Left forelimb (tissue), 1 donor: ENCODE measurements around the gene MFSD11.
"Not testable (repeated sequence)": the region's sequence is repeated elsewhere in the genome, so short reads cannot be mapped to it uniquely, and the experiment has no call there.

Experiments
- DNase-seq: peaks from one replicate; pipeline ENCODE4 v3.0.0-alpha.2; 2018; ENCODE audit warnings: low spot score

Gene MFSD11

GRCh38 chr17:76709077-76709950 is 28.6 kb upstream of the MFSD11 start:
- peak; percentile 74 for DNase-seq

DNA sequence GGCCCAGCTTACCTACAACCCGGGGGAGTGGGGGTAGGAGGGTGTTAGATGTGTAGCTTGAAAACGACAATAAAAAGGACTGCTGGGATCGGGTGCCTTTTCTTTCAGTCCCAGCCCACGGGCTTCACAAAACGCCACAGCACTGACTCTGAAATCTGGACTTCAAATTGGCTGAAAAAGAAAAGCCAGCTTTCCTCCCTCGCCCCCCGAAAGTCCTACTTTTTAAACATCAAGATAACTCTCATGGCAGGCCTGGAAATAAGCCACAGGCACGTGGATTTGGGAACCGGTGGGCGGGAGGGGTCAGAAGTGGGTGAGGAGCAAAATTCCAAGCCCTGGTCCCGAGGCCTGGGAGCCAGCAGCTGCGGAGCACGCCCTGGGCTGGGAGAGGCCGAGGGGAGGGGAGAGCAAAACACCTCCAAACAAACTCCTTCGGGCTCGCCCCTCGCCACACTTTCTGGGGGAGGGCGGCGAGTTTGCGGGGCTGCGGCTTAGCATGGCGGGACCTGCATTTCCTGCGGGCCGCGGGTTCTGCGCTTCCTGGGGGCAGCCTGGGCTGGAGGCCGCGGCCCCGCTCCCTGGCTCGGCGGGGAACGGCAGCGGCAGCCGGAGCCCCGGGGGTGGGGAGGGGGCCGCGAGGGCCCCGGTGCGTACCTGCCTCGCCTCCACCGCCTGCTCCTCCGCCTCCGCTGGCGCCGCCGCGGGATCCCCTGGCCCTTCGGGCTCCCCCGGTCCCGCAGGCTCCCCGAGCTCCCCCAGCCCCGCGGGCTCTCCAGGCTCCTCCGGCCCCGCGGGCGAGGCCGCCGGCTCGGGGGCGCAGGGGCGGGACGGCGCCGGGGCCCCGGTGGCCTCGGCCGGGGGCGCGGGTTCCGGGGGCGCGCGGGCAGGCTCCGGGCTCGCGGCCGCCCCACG is 27.7 kb upstream of the MFSD11 start:
- DNase-seq: not testable (repeated sequence)

- DNase-seq: peak; percentile 88
These were observed 26.9 kb upstream of the MFSD11 start, which contains the start of gene MXRA7 for GRCh38 chr17:76710863-76711611. TSS of gene MXRA7 (minus strand) at chr17:76710965. CDS start at chr17:76710946, 19 bp downstream.

DNA sequence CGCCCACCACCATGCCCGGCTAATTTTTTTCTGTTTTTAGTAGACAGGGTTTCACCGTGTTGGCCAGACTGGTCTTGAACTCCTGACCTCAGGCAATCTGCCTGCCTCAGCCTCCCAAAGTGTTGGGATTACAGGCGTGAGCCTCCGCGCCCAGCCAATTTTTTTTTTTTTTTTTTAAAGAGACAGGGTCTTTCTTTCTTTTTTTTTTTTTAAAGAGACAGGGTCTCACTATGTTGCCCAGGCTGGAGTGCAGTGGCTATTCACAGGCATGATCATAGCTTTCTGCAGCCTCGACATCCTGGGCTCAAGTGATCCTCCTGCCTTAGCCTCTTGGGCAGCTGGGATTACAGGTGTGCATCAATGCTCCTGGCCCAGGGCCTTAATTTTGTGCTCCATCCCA is 25.6 kb upstream of the MFSD11 start:
- not testable (repeated sequence) for DNase-seq

DNA sequence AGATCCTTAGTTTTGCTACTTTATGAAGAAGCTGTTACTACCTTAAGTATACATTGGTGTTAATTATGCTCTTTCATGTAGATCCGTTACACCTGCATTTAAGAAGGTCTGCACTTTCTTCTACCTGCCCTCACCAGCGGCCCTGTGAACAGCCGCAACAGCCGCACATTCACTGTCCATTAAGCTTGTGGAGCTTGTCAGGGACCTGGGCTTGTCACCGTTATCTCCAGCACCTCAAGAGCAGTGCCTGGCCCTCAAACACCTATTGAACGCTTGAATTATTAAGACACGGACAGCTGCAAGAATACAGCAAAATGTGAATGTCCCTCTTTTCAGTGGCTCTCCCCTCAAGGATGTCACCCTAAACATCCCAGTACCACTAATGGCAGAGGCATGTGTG is 24.2 kb upstream of the MFSD11 start:
- no peak for DNase-seq

DNA sequence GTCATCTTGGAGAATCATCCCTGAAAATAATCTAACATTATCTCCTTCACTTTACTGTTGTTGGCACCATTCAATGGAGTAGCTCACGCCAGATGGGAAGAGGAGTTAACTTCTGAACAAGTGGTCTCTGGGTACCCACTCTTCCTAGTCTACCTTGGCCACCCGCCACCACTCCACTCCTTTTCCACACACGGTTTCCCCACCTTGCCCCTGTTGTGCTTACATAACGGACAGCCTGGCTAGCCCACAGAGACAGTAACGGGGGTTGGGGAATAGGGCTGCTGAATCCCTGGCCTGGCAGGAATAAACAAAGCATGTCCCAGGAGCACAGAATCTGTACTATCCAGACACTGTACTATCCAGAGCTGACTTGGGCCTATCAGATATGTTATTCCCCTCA is 23.6 kb upstream of the MFSD11 start:
- DNase-seq: no peak

GRCh38 chr17:76714822-76715495 is 23.0 kb upstream of the MFSD11 start:
- DNase-seq: no peak

DNA sequence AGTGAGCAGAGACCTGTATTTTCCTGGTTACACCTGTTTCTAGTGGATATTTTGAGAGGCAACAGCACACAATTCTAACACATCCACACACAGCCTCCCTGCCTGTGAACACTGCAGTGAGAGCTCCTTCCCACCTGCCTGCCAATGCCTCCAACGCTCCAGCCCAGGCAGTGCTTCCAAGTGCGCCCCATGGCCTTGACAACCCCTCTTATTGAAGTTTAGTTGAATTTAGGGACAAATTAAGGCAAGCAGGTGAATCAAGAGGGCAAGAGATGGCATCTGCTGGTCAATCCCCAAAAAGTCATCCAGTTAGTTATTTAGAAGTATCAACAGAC is 22.5 kb upstream of the MFSD11 start:
- no peak for DNase-seq

DNA sequence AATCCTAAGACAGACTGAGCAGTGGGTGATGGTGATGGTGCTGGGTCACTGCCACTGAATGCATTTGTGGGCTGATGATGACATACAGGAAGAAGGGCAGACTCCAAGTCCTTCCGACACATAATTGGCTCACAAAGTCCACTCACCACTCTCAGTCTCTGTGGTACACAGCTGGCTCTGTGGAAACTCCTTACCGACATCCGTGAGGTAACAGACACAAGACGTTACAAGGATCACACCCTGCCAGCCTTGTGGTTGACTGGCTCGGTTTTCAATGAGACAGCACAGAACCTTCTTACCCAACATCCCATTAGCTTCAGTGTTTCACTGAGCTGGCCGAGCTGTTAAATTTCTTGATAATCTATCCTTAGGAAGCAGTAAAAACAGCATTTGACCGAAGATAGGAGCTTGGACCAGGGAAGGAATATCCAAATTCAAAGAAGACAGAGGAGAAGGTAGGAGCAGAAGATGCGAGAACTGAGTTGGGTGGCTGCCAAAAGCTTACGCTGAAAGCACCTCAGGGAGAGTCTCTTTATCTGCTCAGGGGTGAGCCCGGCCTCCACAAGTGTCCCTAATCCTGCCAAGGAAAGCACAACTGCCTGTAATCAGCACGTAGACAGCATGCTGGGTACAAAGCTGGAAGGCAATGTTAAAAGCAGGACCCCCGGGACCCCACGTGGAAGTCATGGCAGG is 21.6 kb upstream of the MFSD11 start:
- no peak for DNase-seq

- DNase-seq: no peak
These were observed 21.1 kb upstream of the MFSD11 start for GRCh38 chr17:76716839-76717215.

GRCh38 chr17:76718516-76718915 is 19.4 kb upstream of the MFSD11 start:
- DNase-seq: no peak

- no peak for DNase-seq
These were observed 17.7 kb upstream of the MFSD11 start for GRCh38 chr17:76720211-76720610.

DNA sequence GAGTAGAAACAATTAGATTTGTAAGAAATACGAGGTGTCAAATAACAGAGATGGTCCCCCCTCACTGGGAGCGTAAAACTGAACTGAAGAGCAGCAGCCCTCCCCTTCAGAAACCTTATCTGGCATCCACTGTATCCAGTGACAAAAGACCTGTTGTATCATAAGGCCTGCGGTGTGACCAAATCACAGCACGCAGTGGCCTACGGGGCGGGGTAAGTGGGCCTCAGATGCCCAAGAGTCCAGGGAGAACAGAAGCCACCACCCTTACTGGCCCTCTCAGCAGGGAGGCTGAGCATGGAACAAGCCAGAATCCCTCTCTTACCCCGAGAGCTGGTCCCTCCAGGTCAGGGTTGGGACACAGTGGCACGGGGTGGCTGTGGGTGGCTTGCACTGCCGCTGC is 17.0 kb upstream of the MFSD11 start:
- no peak for DNase-seq

GRCh38 chr17:76721463-76721862 is 16.5 kb upstream of the MFSD11 start:
- DNase-seq: no peak

DNA sequence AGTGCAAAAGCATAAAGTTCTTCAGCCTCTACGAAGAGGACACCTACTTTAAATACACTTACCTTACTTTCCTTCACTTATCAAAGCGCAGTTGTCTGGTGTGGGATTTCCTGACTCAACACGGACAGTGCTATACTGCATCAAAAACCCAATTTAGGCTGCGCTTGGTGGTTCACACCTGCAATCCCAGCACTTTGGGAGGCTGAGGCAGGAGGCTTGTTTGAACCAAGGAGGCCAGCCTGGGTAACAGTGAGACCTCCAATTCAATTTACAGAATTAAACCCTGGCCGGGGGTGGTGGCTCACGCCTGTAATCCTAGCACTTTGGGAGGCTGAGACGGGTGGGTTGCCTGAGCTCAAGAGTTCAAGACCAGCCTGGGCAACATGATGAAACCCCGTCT is 15.6 kb upstream of the MFSD11 start:
- no peak for DNase-seq

- DNase-seq: not testable (repeated sequence)
These were observed 14.9 kb upstream of the MFSD11 start for GRCh38 chr17:76722977-76723376.

GRCh38 chr17:76723812-76724211 is 14.1 kb upstream of the MFSD11 start:
- DNase-seq: no peak

- no peak for DNase-seq
These were observed 12.2 kb upstream of the MFSD11 start for GRCh38 chr17:76725580-76726230.

GRCh38 chr17:76726231-76726775 is 11.6 kb upstream of the MFSD11 start, which contains the start of gene JMJD6:
TSS of gene JMJD6 (minus strand) at chr17:76726606. CDS start at chr17:76726475, 131 bp downstream.
- peak; percentile 98 for DNase-seq
